Stimulated activated CD8-positive, alpha-beta memory T cell treated with anti-CD3 and anti-CD28 coated beads, Interleukin-4, amount 100 ng/mL, for 4 hours (primary cell): ENCODE data around the gene ANKRD18B.
"Not testable (repeated sequence)": the region's sequence is repeated elsewhere in the genome, so short reads cannot be mapped to it uniquely, and the experiment has no call there.

ENCODE experiments used
- DNase-seq, 2 donors: peaks; one replicate each; pipeline ENCODE4 v3.0.0-alpha.2; 2020; ENCODE audit warnings: low read depth in 2 of 2, low spot score in 1 of 2

The ANKRD18B gene

DNA sequence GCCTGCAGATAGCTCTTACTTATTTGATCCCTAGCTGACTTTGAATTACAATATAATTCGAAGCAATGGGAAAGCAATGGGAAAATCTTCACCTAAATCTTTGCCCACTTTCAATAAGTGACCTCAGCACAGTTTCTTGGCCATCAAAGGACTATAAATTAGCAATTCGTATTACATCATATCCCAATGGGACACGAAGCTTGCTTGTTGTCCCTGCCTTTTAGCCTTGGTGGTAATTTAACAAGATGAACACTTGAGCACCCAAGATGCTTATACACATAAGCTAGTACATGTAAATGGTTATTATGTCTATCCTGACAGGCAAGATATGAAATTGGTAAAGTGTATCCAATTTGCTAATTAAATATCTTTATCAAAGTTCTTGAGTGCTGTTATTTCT, 9.9 kb downstream of the ANKRD18B start:
- not testable (repeated sequence) for DNase-seq

DNA sequence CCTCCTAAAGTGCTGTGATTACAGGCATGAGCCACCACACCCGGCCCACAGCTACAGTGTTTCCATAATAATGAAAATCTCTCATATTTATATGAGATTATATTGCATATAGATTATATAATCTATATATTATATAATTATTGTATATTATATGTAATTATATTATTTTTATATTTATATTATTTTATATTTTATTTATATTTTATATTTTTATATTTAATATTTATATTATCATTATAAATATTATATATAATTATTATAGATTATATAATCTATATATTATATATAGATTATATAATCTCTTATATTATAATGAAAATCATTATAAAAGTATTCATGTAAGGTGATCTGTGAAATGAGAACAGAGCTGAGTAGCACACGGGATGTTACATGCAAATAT, 11.5 kb downstream of the ANKRD18B start:
- DNase-seq = no peak

DNA sequence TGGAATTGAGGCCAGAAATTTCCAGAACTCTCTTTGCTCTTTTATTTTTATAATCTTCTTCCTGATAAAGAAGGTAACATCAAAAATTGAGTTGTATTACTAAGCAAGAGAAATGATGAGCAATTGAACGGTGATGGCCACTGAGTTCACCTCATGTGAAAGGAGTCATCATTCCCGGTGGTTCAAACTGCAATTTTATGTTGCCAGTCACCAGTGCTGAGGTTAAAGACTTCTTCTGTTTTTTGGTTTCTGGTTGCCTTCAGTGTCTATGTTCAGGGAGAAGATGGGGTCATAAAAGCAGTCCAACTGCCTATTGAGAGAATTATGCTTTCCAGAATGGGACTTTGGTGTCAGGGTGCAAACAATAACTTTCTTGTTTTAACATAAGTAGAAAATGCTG, 19.4 kb downstream of the ANKRD18B start:
- DNase-seq = not testable (repeated sequence)

DNA sequence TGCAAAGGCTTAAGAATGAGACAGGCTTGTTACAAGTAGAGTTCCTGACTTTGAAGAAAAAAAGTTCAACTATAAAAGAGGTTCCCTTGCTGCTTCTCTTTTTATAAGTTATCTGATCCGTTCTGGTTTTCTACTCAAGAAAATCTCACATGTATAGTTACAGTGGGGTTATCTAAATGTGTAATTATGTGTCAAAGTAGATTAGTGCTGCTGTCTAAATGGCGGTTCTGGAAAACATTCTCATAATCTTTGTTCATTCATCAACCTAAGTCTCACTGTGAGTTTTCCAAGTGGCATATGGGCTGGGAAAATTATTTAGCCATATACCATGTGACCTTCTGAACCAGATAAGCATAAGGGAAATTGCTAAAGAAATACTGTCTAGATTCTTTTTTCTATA, 21.7 kb downstream of the ANKRD18B start:
- not testable (repeated sequence) for DNase-seq

DNA sequence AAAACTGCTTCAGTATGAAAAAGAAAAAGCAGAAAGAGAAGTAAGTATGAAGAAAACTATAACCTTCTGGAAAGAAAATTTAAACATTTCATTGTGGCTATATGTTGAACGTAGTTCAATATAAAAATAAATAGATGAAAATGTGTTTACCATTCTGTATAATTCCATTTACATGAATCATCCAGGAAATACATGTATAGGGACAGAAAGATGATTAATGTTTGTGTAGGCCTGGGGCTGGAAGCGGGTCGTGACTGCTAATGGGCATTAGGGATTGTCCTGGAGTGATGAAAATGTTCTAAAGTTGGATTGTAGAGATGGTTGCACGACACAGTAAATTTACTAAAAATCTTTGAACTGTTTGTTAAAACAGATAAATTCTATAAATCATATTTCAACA, 24.8 kb downstream of the ANKRD18B start:
- not testable (repeated sequence) for DNase-seq

DNA sequence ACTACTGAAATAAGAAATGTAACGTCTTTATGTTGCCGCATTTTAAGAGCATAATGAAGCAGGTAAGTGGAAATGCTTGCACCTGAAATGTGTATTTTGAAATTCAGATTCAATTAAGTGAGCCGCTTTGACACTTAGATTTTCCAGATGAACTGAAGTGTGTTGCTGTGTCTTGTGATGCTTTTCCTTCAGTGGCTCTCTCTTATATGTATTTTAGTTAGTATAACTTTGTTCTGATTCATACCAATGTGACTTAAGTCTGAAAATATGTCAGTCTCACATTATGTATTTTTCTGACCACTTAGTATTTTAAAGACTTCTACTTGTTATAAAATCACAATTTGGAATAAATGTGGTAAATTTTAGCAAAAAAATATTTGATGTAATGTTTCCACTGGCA, 25.4 kb downstream of the ANKRD18B start:
- DNase-seq = not testable (repeated sequence)

DNA sequence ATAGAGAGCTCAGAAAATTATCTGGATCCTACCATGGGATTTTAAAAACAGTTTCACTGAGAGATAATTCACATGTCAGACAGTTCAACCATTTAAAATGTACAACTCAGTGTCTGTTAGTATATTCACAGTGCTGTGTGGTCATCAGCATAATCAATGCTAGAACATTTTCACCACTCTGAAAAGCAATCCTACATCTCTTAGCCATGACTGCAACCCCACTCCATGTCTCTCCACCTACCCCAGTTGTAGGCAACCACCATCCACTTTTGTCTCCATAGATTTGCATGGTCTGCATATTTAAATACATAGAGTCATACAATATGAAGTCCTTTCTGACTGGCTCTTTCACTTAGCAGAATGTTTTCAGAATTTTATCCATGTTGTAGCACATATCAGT, 27.1 kb downstream of the ANKRD18B start:
- DNase-seq = not testable (repeated sequence)

DNA sequence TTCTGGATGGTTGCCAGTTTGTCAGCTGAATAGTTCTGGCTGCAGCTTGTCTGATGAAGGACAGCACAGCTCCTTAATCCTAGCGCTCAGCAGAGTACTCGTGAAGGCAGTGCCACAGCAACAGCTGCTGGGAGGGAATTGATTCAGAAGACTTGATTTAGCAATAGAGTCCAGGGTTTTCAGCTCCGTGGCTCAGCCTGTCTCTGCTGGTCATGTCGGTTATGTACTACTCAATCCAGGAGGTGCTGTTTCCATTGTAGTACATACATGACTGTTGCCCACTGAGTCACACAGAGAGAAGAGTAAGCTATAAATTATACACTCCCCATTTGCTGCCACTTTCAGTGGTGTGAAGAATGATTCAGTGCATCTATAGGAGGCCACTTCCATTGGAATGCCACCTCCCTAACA, 28.3 kb downstream of the ANKRD18B start:
- DNase-seq = not testable (repeated sequence)

DNA sequence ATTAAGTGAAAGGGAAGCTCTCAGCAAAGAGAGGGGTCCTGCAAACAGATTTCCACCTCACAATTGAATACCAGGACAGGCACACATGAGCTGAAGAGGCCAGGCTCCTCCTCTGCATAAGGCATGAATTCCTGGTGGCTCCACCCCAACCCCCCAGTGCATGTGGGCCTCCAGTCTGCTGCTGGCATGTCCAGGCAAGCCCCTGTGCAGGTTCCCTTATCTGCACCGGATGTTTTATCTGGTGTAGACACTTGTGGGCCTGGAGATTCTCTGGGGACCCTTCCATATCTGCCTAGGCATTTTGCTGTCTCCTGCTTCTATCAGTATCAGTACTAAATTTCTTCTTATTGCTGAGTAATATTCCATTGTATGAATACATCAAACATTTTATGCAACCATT, 36.2 kb downstream of the ANKRD18B start:
- not testable (repeated sequence) for DNase-seq

DNA sequence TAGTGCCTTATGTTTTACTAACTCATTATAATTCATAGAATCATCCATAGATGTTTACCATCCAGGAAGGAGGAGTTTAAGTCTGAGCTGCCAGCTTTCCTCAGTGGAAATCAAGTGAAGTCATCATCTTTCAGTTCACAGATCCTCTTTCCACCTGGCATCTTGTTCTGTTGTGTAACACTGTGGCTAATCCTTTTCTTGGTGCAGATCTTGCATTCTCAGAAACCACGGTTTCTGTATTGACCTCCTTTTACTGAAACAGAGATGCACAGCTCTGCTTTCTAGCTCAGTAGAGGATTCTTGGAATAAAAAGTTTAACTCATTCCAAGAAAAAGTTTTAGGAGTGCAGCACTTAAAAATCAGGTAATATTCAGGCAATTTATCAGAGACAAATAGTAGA, 38.1 kb downstream of the ANKRD18B start:
- DNase-seq = not testable (repeated sequence)

DNA sequence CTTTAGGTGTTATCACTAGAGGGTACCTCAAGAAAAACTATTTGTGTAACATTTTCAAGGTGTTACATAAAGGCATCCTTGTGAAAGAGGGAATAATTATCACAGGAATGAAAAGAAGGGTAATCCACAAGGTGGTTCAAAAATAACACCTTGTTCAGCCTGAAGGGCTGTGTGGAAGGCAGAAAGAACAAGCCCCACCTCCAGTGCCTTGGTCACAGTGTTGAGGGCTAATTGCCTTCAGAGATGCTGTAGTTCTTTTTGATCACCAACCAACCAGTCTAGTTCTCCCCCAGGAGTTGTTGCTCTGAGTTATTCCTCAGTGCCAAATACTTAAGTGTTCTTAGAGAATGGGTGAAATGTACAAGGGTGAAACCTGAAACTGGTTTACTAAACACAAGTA, 43.7 kb downstream of the ANKRD18B start:
- DNase-seq = not testable (repeated sequence)

DNA sequence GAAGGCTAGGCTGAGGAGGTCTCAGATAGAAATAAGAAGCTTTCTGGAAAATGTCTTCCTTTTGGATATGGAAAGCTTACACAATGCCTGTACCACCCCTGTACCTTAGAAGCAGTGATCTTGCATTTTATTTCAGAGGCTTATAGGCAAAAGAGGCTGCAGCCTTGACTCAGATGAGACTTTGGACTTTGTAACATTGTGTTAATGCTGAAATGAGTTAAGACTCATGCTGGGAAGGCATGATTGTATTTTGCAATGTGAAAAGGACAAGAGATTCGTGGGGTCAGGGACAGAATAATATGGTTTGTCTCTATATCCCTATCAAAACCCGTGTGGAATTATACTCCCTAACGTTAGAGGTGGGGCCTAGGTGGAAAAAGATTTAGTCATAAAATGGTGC, 53.7 kb downstream of the ANKRD18B start:
- not testable (repeated sequence) for DNase-seq

DNA sequence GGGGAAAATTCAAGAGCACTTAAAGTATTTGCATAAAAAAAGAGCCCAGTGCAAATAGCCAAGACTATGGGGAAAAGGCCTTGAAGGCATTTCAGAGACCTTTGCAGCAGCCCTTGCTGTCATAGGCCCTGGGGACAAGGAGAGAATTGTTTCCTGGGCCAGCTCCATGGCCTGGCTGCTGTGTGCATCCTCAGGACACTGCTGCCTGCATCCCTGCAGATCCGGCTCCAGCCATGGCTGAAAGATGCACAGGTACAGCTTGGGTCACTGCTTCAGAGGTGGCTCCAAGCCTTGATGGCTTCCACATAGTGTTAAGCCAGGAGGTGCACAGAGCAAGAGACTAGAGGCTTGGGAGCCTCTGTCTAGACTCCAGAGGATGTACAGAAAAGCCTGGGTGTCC, 55.9 kb downstream of the ANKRD18B start:
- not testable (repeated sequence) for DNase-seq

DNA sequence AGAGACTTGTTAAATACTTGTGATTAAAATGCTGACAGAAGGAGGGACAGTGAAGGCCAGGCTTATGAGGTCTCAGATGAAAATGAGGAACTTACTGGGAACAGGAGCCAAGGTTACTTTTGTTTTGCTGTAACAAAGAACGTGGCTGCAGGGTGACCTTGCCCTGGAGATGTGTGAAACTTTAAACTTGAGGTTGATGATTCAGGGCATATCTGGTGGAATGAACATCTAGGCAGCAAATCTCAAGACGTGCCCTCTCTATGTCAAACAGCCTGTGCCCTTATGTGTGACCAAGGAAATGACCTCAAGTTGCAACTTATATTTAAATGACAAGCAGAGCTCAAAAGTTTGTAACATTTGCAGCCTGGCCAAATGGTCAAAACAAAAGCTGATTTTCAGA, 58.6 kb downstream of the ANKRD18B start:
- not testable (repeated sequence) for DNase-seq

DNA sequence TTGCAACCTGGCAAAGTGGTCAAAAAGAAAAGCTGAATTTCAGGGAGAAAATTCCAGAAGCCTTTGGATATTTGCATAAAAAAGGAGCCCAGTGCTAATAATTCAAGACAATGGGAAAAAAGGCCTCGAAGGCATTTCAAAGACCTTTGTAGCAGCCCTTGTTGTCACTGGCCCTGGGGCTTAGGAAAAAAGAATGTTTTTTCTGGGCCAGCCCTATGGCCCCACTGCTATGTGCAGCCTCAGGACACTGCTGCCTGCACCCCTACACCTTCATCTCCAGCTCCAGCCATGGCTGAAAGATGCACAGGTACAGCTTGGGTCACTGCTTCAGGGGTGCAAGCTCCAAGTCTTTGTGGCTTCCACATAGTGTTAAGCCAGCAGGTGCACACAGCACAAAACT, 62.1 kb downstream of the ANKRD18B start:
- DNase-seq = not testable (repeated sequence)

DNA sequence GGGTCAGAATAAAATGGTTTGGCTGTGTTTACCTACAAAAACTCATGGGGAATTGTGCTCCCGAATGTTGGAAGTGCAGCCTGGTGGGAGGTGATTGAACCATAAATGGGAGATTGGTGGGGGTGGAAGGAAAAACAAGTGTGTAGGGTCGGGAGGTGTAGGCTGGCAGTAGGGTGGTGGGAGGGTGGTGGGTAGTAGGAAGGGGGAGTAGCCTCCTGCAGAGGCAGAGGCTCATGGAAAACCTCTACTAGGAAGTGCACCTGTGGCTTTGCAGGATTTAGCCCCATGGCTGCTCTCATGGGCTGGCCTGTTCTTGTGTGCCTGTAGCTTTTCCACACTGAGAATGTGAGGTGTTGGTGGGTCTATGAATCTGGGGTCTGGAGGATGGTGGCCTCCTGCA, 63.7 kb downstream of the ANKRD18B start:
- not testable (repeated sequence) for DNase-seq

DNA sequence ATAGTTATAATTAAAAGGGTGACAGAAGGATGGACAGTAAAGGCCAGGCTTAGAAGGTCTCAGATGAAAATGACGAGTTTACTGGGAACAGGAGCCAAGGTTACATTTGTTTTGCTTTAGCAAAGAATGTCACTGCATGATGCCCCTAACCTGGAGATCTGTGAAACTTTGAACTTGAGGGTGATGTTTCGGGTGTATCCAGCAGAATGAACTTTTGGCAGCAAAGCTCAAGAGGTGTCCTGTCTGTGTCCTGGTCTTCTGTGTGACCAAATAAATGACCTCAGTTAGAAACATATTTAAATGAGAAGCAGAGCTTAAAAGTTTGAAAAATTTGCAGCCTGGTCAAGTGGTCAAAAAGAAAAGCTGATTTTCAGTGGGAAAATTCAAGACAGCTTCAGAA, 64.8 kb downstream of the ANKRD18B start:
- not testable (repeated sequence) for DNase-seq

DNA sequence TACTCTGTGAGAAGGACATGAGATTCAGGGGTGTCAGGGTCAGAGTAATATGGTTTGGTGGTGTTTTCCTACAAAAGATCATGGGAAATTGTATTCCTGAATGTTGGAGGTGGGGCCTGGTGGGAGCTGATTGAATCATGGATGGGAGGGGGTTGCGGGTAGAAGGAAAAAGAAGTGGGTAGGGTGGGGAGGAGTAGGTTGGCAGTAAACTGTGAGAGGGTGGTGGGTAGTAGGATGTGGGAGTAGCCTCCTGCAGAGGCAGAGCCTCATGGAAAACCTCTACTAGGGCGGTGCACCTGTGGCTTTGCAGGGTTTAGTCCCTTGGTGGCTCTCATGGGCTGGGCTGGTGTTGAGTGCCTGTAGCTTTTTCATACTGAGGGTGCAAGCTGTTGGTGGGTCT, 66.8 kb downstream of the ANKRD18B start:
- not testable (repeated sequence) for DNase-seq

DNA sequence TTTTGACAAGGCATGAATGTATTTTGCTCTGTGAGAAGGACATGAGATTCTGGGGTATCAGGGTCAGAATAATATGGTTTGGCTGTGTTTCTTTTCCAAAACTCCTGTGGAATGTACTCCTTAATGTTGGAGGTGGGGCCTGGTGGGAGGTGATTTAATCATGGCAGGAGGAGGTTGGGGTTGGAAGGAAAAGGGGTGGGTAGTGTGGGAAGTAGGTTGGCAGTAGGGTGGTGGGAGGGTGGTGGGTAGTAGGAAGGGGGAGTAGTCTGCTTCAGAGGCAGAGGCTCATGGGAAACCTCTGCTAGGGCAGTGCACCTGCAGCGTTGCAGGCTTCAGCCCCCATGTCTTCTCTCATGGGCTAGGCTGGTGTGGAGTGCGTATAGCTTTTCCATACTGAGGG, 72.9 kb downstream of the ANKRD18B start:
- not testable (repeated sequence) for DNase-seq

DNA sequence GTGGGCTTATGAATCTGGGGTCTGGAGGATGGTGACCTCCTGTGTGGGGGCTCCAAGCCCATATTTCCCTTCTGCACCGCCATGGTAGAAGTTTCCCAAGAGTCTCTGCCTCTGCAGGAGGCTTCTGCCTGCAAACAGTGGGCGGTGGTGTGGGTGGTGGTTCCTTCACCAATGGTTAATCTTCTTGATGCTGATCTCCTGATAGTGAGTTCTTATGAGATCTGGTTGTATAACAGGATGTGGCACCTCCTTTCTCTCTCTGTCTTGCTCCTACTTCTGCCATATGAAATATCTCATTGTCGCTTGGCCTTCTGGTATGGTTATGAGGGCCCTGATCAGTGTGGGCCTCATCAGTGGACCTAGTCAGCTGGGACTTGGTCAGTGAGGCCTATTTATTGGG, 73.3 kb downstream of the ANKRD18B start:
- not testable (repeated sequence) for DNase-seq

DNA sequence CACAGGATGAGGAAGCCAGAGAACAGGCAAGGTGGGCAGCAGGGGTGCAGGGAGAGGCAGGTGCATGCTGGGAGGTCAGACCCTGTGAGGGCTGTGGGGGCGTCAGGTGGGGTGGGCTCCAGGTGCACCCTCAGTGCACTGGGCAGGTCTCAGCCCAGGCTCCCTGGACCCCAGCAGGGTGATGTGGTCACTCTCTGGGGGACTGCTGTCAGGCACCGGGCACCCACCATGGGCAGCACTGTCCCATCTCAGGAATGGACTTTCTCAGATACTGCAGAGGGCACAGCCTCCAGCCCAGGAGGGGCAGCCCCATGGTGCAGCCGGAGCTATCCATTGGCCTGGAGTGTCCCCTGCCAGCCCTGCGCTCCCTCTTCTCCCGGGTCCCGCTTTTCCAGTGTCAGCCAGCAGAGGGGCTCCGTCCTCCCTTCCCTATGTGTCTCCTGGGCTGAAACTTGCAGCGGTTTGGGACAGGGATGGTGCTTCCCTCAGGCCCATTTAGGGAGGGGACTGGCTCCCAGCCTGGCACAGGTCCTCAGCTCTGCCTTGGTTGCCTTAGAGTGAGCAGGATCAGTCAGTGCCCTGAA, 74.8 kb downstream of the ANKRD18B start:
- not testable (repeated sequence) for DNase-seq

DNA sequence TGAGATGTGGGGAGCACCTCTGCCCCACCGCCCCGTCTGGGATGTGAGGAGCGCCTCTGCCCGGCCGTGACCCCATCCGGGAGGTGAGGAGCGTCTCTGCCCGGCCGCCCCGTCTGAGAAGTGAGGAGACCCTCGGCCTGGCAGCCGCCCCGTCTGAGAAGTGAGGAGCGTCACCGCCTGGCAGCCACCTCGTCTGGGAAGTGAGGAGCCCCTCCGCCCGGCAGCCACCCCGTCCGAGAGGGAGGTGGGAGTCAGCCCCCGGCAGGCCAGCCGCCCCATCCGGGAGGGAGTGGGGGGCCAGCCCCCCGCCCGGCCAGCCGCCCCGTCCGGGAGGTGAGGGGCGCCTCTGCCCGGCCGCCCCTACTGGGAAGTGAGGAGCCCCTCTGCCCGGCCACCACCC, 76.9 kb downstream of the ANKRD18B start:
- DNase-seq = not testable (repeated sequence)

DNA sequence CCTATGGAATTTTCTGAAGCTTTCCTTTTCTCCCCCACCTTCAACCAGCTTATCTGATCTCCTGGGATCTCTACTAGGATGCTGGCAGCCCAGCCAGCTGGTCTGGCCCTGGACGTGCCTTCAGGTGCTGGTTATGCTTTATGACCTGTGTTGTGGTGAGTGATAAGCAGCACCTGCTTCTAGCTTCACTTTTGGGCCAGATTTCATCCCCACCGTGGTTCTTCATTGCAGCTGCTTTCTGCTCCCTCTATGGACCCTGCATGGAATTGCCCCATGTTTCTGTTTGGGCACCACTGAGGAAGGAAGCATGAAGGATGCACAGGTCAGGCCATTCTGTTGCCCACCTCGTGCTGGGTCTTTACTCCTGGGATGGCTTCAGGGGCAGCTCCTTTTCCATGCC, 80.2 kb downstream of the ANKRD18B start:
- not testable (repeated sequence) for DNase-seq
